RWPE1 (cell line): ENCODE measurements around the gene TNS4.
A peak's percentile ranks its signal among the peaks of the same experiment; 100 is the strongest.
"Not testable (repeated sequence)": the region's sequence is repeated elsewhere in the genome, so short reads cannot be mapped to it uniquely, and the experiment has no call there.

Experiments
- CTCF ChIA-PET: fragments of 350-600 bp; sonication (Branson Sonifier 250); formaldehyde crosslinking; extraction: SDS; loops from one replicate; lab custom pipeline; 2021; lab: Yijun Ruan, JAX
- POLR2A ChIA-PET: fragments of 400-600 bp; formaldehyde crosslinking; extraction: SDS; loops from one replicate; lab custom pipeline; 2020; ENCODE audit warnings: antibody characterized with exemption; ENCODE audit not compliant: low non-redundant PET; lab: Yijun Ruan, JAX
- DNase-seq: peaks from one replicate; pipeline ENCODE4 v3.0.0; 2012; ENCODE audit warnings: low spot score
- H3K27ac ChIP-seq: fragments of 450-650 bp; 2 replicates; pipeline ENCODE4 v1.5.1; 2017
- TF ChIP-seq, protein P1 (sequence below): fragments of 450-650 bp; conservative IDR thresholded peaks from 2 replicates; pipeline ENCODE4 v1.5.1; 2017; ENCODE audit warnings: low read depth, mild to moderate bottlenecking

Gene TNS4

DNA sequence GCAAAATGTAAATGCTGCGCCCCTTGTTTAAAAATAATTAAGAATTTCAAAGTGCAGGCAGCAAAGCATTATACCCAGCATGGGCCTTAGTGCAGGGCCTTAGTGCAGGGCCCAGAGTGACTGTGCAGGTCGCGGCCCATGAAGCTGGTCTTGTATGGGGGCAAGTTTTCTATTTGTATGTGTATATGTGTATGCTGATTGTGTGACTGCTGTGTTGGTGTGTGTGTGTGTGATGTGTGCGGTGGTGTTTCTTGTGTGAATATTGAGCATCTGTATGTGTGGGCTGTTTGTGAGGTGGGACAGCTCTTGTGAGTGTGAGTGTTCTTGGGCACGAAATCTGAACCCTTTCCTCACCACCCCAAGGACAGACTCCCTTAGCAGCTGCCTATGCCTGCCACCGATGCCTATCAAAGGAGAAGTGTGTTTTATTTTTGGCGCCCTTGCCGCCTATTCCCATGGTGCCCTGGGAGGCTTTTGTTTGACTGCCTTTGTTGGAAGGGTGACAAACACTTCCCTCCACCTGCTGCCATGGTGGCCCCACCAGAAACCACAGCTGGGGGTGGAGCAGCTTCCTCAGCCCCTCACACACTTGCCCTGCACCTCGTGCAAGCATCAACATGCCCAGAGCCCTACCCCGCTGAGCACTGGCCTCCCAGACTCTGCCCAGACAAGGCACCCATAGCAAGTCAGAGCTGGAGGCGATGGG lies 45.8 kb upstream of the TNS4 start:
- TF ChIP-seq, protein P1, sequence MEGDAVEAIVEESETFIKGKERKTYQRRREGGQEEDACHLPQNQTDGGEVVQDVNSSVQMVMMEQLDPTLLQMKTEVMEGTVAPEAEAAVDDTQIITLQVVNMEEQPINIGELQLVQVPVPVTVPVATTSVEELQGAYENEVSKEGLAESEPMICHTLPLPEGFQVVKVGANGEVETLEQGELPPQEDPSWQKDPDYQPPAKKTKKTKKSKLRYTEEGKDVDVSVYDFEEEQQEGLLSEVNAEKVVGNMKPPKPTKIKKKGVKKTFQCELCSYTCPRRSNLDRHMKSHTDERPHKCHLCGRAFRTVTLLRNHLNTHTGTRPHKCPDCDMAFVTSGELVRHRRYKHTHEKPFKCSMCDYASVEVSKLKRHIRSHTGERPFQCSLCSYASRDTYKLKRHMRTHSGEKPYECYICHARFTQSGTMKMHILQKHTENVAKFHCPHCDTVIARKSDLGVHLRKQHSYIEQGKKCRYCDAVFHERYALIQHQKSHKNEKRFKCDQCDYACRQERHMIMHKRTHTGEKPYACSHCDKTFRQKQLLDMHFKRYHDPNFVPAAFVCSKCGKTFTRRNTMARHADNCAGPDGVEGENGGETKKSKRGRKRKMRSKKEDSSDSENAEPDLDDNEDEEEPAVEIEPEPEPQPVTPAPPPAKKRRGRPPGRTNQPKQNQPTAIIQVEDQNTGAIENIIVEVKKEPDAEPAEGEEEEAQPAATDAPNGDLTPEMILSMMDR, result no peak
- peak overlapping the region; percentile 94 for H3K27ac ChIP-seq
- ChIA-PET CTCF (interaction anchor here (0.7 to 2.8 kb wide), 4 partner anchors 8 to 15 kb away, joined by 4 to 28 read pairs (median 8); no protein-coding TSS in a partner anchor), POLR2A (interaction anchor here (1.1 to 1.2 kb wide), 2 partner anchors 45 to 52 kb away, joined by 3 to 5 read pairs; partner anchors contain the start of gene TNS4)
- DNase-seq, result peak; percentile 82

DNA sequence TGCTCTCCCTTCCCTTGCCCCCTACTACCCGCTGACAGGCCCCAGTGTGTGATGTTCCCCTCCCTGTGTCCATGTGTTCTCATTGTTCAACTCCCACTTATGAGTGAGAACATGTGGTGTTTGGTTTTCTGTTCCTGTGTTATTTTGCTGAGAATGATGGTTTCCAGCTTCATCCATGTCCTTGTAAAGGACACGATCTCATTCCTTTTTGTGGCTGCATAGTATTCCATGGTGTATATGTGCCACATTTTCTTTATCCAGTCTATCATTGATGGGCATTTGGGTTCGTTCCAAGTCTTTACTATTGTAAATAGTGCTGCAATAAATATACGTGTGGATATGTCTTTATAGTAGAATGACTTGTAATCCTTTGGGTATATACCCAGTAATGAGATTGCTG lies 45.1 kb upstream of the TNS4 start:
- CTCF ChIA-PET, DNase-seq, POLR2A ChIA-PET: not testable (repeated sequence)
- H3K27ac ChIP-seq, result peak overlapping the region; percentile 94; the same call in 1 of the 2 replicates

DNA sequence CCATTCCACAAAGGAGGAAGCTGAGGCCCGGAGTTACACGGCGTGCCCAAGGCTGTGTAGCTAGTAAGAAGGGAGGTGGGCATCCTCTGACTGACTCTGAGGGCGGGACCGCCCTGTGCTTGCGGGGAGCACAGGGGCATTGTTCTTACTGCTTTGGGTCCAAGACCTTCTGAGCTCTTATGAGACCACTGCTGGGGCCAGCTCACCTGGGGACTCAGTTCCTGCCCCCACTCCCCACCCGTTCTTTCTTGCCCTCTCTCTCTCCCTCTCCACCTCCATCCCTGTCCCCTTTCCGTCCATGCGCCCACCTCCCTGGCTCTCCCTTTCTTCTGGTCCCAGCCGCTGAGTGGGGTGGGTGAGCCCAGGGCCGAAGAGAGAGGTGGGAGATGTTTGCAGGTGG lies 44.2 kb upstream of the TNS4 start:
- CTCF ChIA-PET, result interaction anchor here (0.5 to 1.5 kb wide), 2 partner anchors 14 to 80 kb away, joined by 3 to 6 read pairs; no protein-coding TSS in a partner anchor
- POLR2A ChIA-PET, result no interaction called here
- peak overlapping the region; percentile 96 for H3K27ac ChIP-seq
- TF ChIP-seq, protein P1, result no peak
- DNase-seq, result no peak

DNA sequence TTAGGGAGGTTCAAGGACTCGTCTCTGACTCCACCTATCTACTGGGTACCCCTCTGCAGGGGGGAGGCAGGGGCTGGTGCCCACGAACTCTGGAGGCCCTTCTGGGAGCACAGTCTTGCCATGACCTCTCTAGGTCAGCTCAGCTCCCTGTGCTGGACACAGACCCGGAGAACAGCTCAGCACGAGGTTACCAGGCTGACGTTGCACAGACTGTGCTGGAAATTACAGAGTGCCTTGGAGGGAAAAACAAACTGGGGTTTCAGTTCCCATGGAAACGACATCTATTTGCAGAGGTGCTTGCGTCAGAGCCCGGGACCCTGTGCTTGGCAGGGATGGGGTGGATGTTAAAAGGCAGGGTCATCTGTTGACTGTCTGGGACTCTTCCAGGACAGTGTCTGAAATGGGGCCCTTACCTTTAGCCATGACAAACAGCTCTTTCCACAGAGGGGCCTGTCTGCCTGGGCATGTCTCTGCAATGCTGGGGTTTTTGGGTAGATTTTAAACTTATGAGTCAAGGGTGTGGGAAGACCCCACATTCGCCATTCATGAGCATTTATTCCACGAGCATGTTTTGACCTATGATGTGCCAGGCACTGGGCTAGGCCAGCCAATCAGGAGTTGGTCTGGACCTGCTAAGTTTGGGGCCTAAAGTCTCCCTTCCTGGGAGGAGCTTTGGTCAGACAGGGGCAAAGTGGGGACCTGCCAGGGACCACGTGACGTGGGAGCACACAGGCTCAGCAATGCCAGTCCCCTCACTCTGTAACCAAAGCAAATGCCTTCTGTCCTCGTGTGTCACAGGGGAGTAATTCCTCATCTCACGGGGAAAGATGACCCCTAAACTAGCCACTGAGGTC lies 41.4 kb upstream of the TNS4 start:
- peak overlapping the region; percentile 96 for H3K27ac ChIP-seq
- CTCF ChIA-PET, result interaction anchor here (0.7 to 2.1 kb wide), 4 partner anchors 12 to 215 kb away, joined by 3 to 6 read pairs (median 3); no protein-coding TSS in a partner anchor
- peak; percentile 81 for DNase-seq
- TF ChIP-seq, protein P1, result no peak
- POLR2A ChIA-PET, result no interaction called here

DNA sequence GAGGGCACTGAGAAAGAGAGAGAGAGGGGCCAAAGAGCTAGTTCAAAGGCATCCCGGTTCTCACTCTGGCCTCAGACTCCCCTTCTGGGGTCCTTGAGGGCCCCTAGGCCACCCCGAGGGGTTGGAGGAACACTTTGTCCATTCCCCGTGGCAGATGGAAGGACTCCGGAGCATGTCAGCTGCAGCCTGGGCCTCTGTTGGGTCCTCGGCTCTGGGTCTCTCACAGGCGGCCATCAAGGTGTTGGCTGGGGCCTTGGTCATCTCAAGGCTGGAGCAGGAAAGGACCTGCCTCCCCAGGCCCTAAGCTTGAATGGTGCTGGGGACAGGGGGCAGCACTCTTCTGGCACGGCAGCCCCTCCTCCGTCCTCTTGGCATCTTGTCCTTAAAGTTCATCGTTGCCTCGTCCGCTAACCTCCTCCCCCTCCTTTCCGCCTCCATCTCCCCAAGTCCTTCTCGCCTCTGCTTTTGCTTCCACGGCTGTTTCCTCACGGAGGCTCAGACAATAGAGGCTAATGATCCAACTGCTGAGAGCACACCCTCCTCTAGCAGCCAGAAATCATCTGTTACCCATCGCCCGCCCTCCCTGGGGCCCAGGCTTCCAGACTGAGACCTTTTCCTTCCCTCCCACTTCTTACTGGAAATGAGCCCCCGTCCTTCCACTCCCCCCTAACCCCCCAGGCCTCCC lies 40.6 kb upstream of the TNS4 start:
- TF ChIP-seq, protein P1, result no peak
- CTCF ChIA-PET, result interaction anchor here (0.5 to 2.1 kb wide), 3 partner anchors 11 to 761 kb away, joined by 3 to 6 read pairs (median 3); no protein-coding TSS in a partner anchor
- no peak for DNase-seq
- POLR2A ChIA-PET, result no interaction called here
- H3K27ac ChIP-seq, result peak overlapping the region; percentile 96

DNA sequence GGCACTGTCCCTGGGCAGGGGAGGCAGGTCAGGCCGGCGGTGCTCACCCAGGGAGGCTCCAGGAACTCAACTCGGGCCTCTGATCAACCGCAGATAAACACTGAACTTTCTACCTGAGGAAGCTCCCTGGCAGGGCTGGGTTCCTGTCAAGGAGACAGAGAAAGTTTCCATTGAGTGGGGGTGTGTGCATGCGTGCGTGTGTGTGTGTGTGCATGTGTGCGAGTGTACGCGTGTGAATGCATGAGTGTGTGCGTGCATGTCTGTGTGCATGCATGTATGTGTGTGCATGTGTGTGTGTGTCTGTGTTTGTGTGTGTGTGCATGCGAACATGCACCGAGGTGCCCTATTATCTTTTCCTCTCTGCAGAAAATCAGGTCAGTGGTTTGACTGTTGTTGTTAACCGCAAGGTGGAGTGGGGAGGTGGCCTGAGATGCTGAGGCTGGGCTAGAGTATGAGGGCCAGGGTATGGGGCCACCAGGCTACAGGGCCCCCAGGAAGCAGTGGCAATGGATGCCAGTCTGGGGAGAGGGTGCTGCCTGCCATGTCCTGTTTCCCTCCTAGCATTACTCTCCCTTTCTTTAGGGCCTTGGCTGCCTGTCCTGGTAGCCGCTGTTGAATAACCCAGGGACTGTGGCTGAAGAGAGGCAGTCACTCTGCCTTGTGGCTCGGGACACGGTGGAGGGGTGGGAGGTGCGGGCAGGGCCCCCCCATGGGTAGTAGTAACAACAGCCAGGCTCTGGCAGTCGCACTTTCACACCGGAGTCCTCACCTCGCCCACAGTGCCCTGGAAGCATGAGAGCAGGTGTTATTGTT lies 39.8 kb upstream of the TNS4 start:
- TF ChIP-seq, protein P1, result no peak
- CTCF ChIA-PET, result interaction anchor here (0.5 to 2.1 kb wide), 2 partner anchors 19 to 762 kb away, joined by 3 to 6 read pairs; no protein-coding TSS in a partner anchor
- H3K27ac ChIP-seq, result peak overlapping the region; percentile 96
- POLR2A ChIA-PET, result no interaction called here
- DNase-seq, result no peak
